Measurements from ENCODE around the gene KIF27.

DNA sequence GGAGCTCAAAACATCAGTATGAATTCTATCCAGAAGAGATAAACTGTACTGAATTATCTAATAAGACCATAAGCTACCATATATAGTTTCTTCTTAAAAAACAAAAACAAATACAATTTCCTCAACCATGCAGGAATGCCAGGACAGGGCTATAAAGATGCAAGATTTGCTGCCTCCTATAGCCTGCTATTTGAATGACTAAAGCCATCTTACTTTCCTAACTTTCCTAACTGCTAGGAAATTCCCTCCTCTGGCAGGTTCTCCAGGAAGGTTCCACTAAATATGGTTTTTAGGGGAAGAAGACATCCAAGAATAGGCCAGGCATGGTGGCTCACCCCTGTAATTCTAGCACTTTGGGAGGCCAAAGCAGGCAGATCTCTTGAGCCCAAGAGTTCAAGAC is 15.1 kb downstream of the KIF27 start:
- no peak for TF ChIP-seq POLR2A (IDR thresholded peaks at IDR 0.05)
- TF ChIP-seq, protein P1, sequence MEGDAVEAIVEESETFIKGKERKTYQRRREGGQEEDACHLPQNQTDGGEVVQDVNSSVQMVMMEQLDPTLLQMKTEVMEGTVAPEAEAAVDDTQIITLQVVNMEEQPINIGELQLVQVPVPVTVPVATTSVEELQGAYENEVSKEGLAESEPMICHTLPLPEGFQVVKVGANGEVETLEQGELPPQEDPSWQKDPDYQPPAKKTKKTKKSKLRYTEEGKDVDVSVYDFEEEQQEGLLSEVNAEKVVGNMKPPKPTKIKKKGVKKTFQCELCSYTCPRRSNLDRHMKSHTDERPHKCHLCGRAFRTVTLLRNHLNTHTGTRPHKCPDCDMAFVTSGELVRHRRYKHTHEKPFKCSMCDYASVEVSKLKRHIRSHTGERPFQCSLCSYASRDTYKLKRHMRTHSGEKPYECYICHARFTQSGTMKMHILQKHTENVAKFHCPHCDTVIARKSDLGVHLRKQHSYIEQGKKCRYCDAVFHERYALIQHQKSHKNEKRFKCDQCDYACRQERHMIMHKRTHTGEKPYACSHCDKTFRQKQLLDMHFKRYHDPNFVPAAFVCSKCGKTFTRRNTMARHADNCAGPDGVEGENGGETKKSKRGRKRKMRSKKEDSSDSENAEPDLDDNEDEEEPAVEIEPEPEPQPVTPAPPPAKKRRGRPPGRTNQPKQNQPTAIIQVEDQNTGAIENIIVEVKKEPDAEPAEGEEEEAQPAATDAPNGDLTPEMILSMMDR (IDR thresholded peaks at IDR 0.05): no peak
- no peak for TF ChIP-seq POLR2AphosphoS5 (IDR thresholded peaks at IDR 0.05)

Measured in prostate gland (tissue), 2 donors.